Neural progenitor cell (in vitro differentiated cells): ENCODE measurements around the gene PSMC6. TPM values are rescaled to one million over a fixed set of nuclear protein-coding genes. Genes with fewer than 3 reads are reported as not detected.
A peak's percentile ranks its signal among the peaks of the same experiment; 100 is the strongest.

Experiments
- DNase-seq: peaks from one replicate; pipeline ENCODE4 v3.0.0-alpha.2; 2016; ENCODE audit warnings: low spot score
- H2AFZ ChIP-seq: fragments of 200-600 bp; sonication (generic); replicated peaks from 2 replicates; pipeline ENCODE4 v1.6.1; 2016; ENCODE audit warnings: antibody characterized with exemption
- H3F3A ChIP-seq: fragments of 200-600 bp; sonication (generic); 2 replicates; pipeline ENCODE4 v1.6.1; 2016; ENCODE audit warnings: antibody characterized with exemption, low read depth
- H3K27ac ChIP-seq: fragments of 200-600 bp; sonication (generic); 2 replicates; pipeline ENCODE4 v1.5.1; 2016; ENCODE audit warnings: mild to moderate bottlenecking
- H3K27me3 ChIP-seq: fragments of 200-600 bp; sonication (generic); 2 replicates; pipeline ENCODE4 v1.6.1; 2016; ENCODE audit warnings: mild to moderate bottlenecking, moderate library complexity
- H3K36me3 ChIP-seq: fragments of 200-600 bp; sonication (generic); 2 replicates; pipeline ENCODE4 v1.5.1; 2016
- H3K4me1 ChIP-seq: fragments of 200-600 bp; sonication (generic); 2 replicates; pipeline ENCODE4 v1.6.1; 2016; ENCODE audit warnings: mixed run types
- H3K4me2 ChIP-seq: fragments of 200-600 bp; sonication (generic); 2 replicates; pipeline ENCODE4 v1.6.1; 2016
- H3K4me3 ChIP-seq: fragments of 200-600 bp; sonication (generic); 2 replicates; pipeline ENCODE4 v1.5.1; 2016
- H3K79me2 ChIP-seq: fragments of 200-600 bp; sonication (generic); 2 replicates; pipeline ENCODE4 v1.6.1; 2016; ENCODE audit warnings: low read depth
- H3K9ac ChIP-seq: fragments of 200-600 bp; sonication (generic); 2 replicates; pipeline ENCODE4 v1.6.1; 2016
- H3K9me3 ChIP-seq: fragments of 200-600 bp; sonication (generic); 2 replicates; pipeline ENCODE4 v1.5.1; 2016; ENCODE audit warnings: low read depth
- H4K20me1 ChIP-seq: fragments of 200-600 bp; sonication (generic); 2 replicates; pipeline ENCODE4 v1.6.1; 2016; ENCODE audit warnings: low read depth
- H3K27ac Mint-ChIP-seq: 3 replicates; pipeline ENCODE4 v1.8.0; 2021; ENCODE audit warnings: mixed read lengths
- H3K27me3 Mint-ChIP-seq: 2 replicates; pipeline ENCODE4 v1.8.0; 2022; ENCODE audit warnings: low read depth, mild to moderate bottlenecking, inconsistent platforms, moderate library complexity, mixed read lengths; ENCODE audit not compliant: insufficient read depth
- H3K36me3 Mint-ChIP-seq: 3 replicates; pipeline ENCODE4 v1.8.0; 2021; ENCODE audit warnings: mixed read lengths
- H3K4me1 Mint-ChIP-seq: 3 replicates; pipeline ENCODE4 v1.8.0; 2021; ENCODE audit warnings: mixed read lengths
- H3K4me3 Mint-ChIP-seq: 3 replicates; pipeline ENCODE4 v1.8.0; 2021; ENCODE audit warnings: mild to moderate bottlenecking, moderate library complexity, mixed read lengths
- H3K9me3 Mint-ChIP-seq: 3 replicates; pipeline ENCODE4 v1.8.0; 2020; ENCODE audit warnings: mixed read lengths
- CTCF ChIP-seq: fragments of 200-600 bp; sonication (generic); IDR thresholded peaks from 2 replicates; pipeline ENCODE4 v1.5.1; 2017; ENCODE audit warnings: antibody characterized with exemption, mild to moderate bottlenecking
- EZH2 ChIP-seq: fragments of 200-600 bp; sonication (generic); IDR thresholded peaks from 2 replicates; pipeline ENCODE4 v1.6.1; 2017; ENCODE audit warnings: antibody characterized with exemption, mild to moderate bottlenecking, moderate library complexity
- EZH2phosphoT487 ChIP-seq: fragments of 200-600 bp; sonication (generic); IDR thresholded peaks from 2 replicates; pipeline ENCODE4 v1.6.1; 2017; ENCODE audit warnings: antibody characterized with exemption
- total RNA-seq: library from RNA; depleted of rRNA; stranded (reverse); fragments of >200 nt; gene quantifications from 2 replicates; pipeline ENCODE4 v1.2.3, GENCODE V29; 2015; ENCODE audit warnings: low replicate concordance

Gene PSMC6
- total RNA-seq, 1 donor from 2014 or later = 265 TPM

GRCh38 chr14:52701223-52701622 lies 5.8 kb upstream of the PSMC6 start:
- Mint-ChIP-seq H3K4me3 (no peak overlapping the region), H3K27me3 (no peaks in the 10 kb centered on the region), H3K36me3 (no peaks in the 10 kb centered on the region), H3K4me1 (no peaks in the 10 kb centered on the region), H3K9me3 (no peaks in the 10 kb centered on the region), H3K27ac (no peak overlapping the region)
- Histone ChIP-seq H2AFZ (peak overlapping the region; percentile 85), H3F3A (peaks cover 11% of the 10 kb centered on the region), H3K4me3 (no peak overlapping the region), H3K27me3 (no peaks in the 10 kb centered on the region), H3K9ac (no peak overlapping the region), H3K36me3 (no peaks in the 10 kb centered on the region), H3K79me2 (no peaks in the 10 kb centered on the region), H3K9me3 (no peaks in the 10 kb centered on the region), H3K27ac (no peak overlapping the region), H4K20me1 (no peaks in the 10 kb centered on the region), H3K4me1 (no peaks in the 10 kb centered on the region), H3K4me2 (no peak overlapping the region)
- DNase-seq = no peak
- no peak for TF ChIP-seq EZH2
- TF ChIP-seq EZH2phosphoT487 = no peak
- TF ChIP-seq CTCF = no peak

DNA sequence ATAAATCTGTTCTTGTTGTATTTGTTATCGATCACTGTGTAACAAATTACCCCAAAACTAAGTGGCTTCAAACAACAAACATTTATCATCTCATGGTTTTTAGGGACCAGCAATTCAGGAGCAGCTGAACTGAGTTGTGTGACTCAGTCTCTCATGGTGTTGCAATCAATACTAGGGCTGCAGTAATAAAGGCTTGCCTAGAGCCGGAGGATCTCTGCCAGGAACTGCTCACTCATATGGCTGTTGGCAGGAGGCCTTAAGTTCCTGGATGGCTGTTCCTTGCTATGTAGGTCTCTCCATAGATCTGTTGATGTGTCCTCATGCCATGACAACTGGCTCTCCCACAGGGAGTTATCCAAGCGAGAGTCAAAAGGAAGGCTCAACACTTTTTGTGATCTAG lies 3.8 kb upstream of the PSMC6 start:
- Histone ChIP-seq H3K36me3 (no peaks in the 10 kb centered on the region), H3K9ac (no peak overlapping the region), H3K4me3 (no peak overlapping the region), H3K9me3 (no peaks in the 10 kb centered on the region), H3K27me3 (no peaks in the 10 kb centered on the region), H3K4me2 (no peak overlapping the region), H4K20me1 (peaks cover 6% of the 10 kb centered on the region), H3F3A (no peaks in the 10 kb centered on the region), H3K4me1 (peaks cover 4% of the 10 kb centered on the region), H2AFZ (no peak overlapping the region), H3K79me2 (peaks cover 13% of the 10 kb centered on the region), H3K27ac (no peak overlapping the region)
- Mint-ChIP-seq H3K9me3 (no peaks in the 10 kb centered on the region), H3K4me3 (no peak overlapping the region), H3K36me3 (peaks cover 2% of the 10 kb centered on the region), H3K27ac (no peak overlapping the region), H3K27me3 (no peaks in the 10 kb centered on the region), H3K4me1 (peaks cover 15% of the 10 kb centered on the region)
- no peak for DNase-seq
- TF ChIP-seq CTCF = no peak
- no peak for TF ChIP-seq EZH2phosphoT487
- TF ChIP-seq EZH2 = no peak

GRCh38 chr14:52703664-52704063 lies 3.3 kb upstream of the PSMC6 start:
- Histone ChIP-seq H3K9me3 (no peaks in the 10 kb centered on the region), H3K27me3 (no peaks in the 10 kb centered on the region), H3F3A (no peaks in the 10 kb centered on the region), H2AFZ (no peak overlapping the region), H3K9ac (no peak overlapping the region), H4K20me1 (peaks cover 11% of the 10 kb centered on the region), H3K79me2 (peaks cover 17% of the 10 kb centered on the region), H3K4me3 (no peak overlapping the region), H3K36me3 (peaks cover 3% of the 10 kb centered on the region), H3K4me1 (peaks cover 8% of the 10 kb centered on the region), H3K4me2 (no peak overlapping the region), H3K27ac (no peak overlapping the region)
- Mint-ChIP-seq H3K4me3 (no peak overlapping the region), H3K9me3 (no peaks in the 10 kb centered on the region), H3K27ac (no peak overlapping the region), H3K36me3 (peaks cover 3% of the 10 kb centered on the region), H3K4me1 (peaks cover 19% of the 10 kb centered on the region), H3K27me3 (no peaks in the 10 kb centered on the region)
- TF ChIP-seq EZH2 (no peak), EZH2phosphoT487 (no peak), CTCF (no peak)
- DNase-seq = no peak
